DOHH2 (cell line): ENCODE measurements around the gene ORMDL3.

Source experiments
- EZH2phosphoT487 ChIP-seq: fragments of 200-600 bp; sonication (generic); IDR thresholded peaks from 2 replicates; pipeline ENCODE4 v1.6.1; 2017; ENCODE audit warnings: borderline replicate concordance, mild to moderate bottlenecking, antibody characterized with exemption, low read length, moderate library complexity, mixed read lengths
- TF ChIP-seq, protein P1 (sequence below): fragments of 200-600 bp; sonication (generic); IDR thresholded peaks from one replicate; pipeline ENCODE4 v1.5.1; 2014; ENCODE audit warnings: antibody characterized with exemption, mild to moderate bottlenecking, low read depth, low read length; ENCODE audit not compliant: poor library complexity, severe bottlenecking

DNA sequence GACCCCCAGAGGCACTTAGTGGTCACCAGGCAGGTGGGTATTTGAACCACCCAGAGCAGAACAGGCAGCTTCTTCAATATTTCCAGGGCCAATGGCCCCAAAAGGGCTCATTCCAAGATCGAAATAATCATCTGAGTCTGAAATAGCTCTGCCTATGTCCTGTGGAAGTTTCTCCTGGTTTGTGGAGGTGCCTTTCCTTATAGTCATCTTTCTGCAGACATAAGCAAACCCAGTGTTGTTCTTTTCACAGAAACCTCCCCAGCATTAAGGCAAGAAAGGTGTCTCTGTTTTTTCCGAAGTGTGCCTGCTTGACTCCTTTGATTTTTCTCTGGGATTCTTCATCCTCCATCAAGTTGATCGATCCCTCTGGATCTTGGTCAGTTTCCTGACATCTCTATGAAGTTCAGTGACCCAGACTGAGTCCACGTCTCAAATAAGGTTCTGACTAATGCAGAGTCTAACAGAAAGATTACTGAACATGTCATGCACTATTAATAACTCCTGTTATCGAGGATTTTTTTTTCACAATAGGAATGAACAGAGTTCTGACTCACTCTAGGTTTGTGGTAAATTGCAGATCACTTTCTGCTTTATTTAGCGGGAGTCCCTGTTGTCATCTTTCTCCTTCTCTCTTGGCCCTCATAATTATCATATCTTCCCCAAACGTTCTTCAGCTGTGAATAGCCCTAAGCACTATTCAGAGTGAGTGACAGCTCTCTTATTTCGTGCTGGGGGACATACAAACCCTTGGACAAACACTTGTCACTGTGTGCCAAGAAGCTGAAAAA is 1.7 kb upstream of the ORMDL3 start:
- TF ChIP-seq, protein P1, sequence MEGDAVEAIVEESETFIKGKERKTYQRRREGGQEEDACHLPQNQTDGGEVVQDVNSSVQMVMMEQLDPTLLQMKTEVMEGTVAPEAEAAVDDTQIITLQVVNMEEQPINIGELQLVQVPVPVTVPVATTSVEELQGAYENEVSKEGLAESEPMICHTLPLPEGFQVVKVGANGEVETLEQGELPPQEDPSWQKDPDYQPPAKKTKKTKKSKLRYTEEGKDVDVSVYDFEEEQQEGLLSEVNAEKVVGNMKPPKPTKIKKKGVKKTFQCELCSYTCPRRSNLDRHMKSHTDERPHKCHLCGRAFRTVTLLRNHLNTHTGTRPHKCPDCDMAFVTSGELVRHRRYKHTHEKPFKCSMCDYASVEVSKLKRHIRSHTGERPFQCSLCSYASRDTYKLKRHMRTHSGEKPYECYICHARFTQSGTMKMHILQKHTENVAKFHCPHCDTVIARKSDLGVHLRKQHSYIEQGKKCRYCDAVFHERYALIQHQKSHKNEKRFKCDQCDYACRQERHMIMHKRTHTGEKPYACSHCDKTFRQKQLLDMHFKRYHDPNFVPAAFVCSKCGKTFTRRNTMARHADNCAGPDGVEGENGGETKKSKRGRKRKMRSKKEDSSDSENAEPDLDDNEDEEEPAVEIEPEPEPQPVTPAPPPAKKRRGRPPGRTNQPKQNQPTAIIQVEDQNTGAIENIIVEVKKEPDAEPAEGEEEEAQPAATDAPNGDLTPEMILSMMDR, result no peak
- no peak for TF ChIP-seq EZH2phosphoT487
